ENCODE measurements around the gene NES.

GRCh38 chr1:156703336-156703735 is 26.1 kb upstream of the NES start:
- no peak for TF ChIP-seq POLR2AphosphoS5 (IDR thresholded peaks at IDR 0.05; ENCODE audit: low read depth, low read length)
- TF ChIP-seq POLR2A (IDR thresholded peaks at IDR 0.05; ENCODE audit: low read depth, low read length), result no peak
- no peak for TF ChIP-seq TAF1 (IDR thresholded peaks at IDR 0.05; ENCODE audit: low read depth, low read length)
- TF ChIP-seq POU2F2 (IDR thresholded peaks at IDR 0.05; ENCODE audit: low read depth, low read length), result no peak

Measured in GM12891 (cell line).